ENCODE data around the gene CHRM2.

Gene CHRM2

GRCh38 chr7:136910771-136911170 lies 42.3 kb downstream of the CHRM2 start:
- Histone ChIP-seq H3K27me3 (ENCODE audit: control insufficient read depth, insufficient read depth, low read length) (no peaks in the 10 kb centered on the region), H3K36me3 (ENCODE audit: control insufficient read depth, insufficient read depth, low read length) (no peaks in the 10 kb centered on the region), H3K27ac (ENCODE audit: low read depth, low read length) (no peak overlapping the region), H3K4me3 (ENCODE audit: low read length) (no peak overlapping the region), H3K9ac (ENCODE audit: low read length) (no peak overlapping the region), H3K4me1 (ENCODE audit: control insufficient read depth, insufficient read depth, low read length) (no peaks in the 10 kb centered on the region)

GRCh38 chr7:136911344-136911743 lies 42.9 kb downstream of the CHRM2 start:
- no peak overlapping the region for H3K4me3 ChIP-seq (ENCODE audit: low read length)
- no peaks in the 10 kb centered on the region for H3K4me1 ChIP-seq (ENCODE audit: control insufficient read depth, insufficient read depth, low read length)
- H3K36me3 ChIP-seq (ENCODE audit: control insufficient read depth, insufficient read depth, low read length), result no peaks in the 10 kb centered on the region
- H3K9ac ChIP-seq (ENCODE audit: low read length), result no peak overlapping the region
- H3K27ac ChIP-seq (ENCODE audit: low read depth, low read length), result no peak overlapping the region
- no peaks in the 10 kb centered on the region for H3K27me3 ChIP-seq (ENCODE audit: control insufficient read depth, insufficient read depth, low read length)

- H3K4me3 ChIP-seq (ENCODE audit: low read length), result no peak overlapping the region
Observed at GRCh38 chr7:136912339-136912738, 43.9 kb downstream of the CHRM2 start.

GRCh38 chr7:136914016-136914415 lies 45.6 kb downstream of the CHRM2 start:
- H3K27ac ChIP-seq (ENCODE audit: low read depth, low read length), result no peak overlapping the region
- no peaks in the 10 kb centered on the region for H3K36me3 ChIP-seq (ENCODE audit: control insufficient read depth, insufficient read depth, low read length)
- H3K27me3 ChIP-seq (ENCODE audit: control insufficient read depth, insufficient read depth, low read length), result no peaks in the 10 kb centered on the region
- H3K9ac ChIP-seq (ENCODE audit: low read length), result no peak overlapping the region
- no peak overlapping the region for H3K4me3 ChIP-seq (ENCODE audit: low read length)
- H3K4me1 ChIP-seq (ENCODE audit: control insufficient read depth, insufficient read depth, low read length), result no peaks in the 10 kb centered on the region

More at GRCh38 chr7:136912339-136912738, 43.9 kb downstream of the CHRM2 start:
- Histone ChIP-seq H3K36me3 (ENCODE audit: control insufficient read depth, insufficient read depth, low read length) (no peaks in the 10 kb centered on the region), H3K4me1 (ENCODE audit: control insufficient read depth, insufficient read depth, low read length) (no peaks in the 10 kb centered on the region), H3K27ac (ENCODE audit: low read depth, low read length) (no peak overlapping the region), H3K27me3 (ENCODE audit: control insufficient read depth, insufficient read depth, low read length) (no peaks in the 10 kb centered on the region), H3K9ac (ENCODE audit: low read length) (no peak overlapping the region)

GRCh38 chr7:136919820-136920219 lies 51.4 kb downstream of the CHRM2 start:
- H3K4me3 ChIP-seq (ENCODE audit: low read length), result no peak overlapping the region
- no peaks in the 10 kb centered on the region for H3K27me3 ChIP-seq (ENCODE audit: control insufficient read depth, insufficient read depth, low read length)
- H3K27ac ChIP-seq (ENCODE audit: low read depth, low read length), result no peak overlapping the region
- H3K9ac ChIP-seq (ENCODE audit: low read length), result no peak overlapping the region
- no peaks in the 10 kb centered on the region for H3K36me3 ChIP-seq (ENCODE audit: control insufficient read depth, insufficient read depth, low read length)
- H3K4me1 ChIP-seq (ENCODE audit: control insufficient read depth, insufficient read depth, low read length), result peaks cover 3% of the 10 kb centered on the region

- Histone ChIP-seq H3K4me1 (ENCODE audit: control insufficient read depth, insufficient read depth, low read length) (peaks cover 3% of the 10 kb centered on the region), H3K9ac (ENCODE audit: low read length) (no peak overlapping the region), H3K4me3 (ENCODE audit: low read length) (no peak overlapping the region), H3K27ac (ENCODE audit: low read depth, low read length) (no peak overlapping the region), H3K27me3 (ENCODE audit: control insufficient read depth, insufficient read depth, low read length) (no peaks in the 10 kb centered on the region), H3K36me3 (ENCODE audit: control insufficient read depth, insufficient read depth, low read length) (no peaks in the 10 kb centered on the region)
Observed at GRCh38 chr7:136923111-136923667, 54.7 kb downstream of the CHRM2 start.

- no peaks in the 10 kb centered on the region for H3K27me3 ChIP-seq (ENCODE audit: control insufficient read depth, insufficient read depth, low read length)
- no peak overlapping the region for H3K27ac ChIP-seq (ENCODE audit: low read depth, low read length)
- no peaks in the 10 kb centered on the region for H3K36me3 ChIP-seq (ENCODE audit: control insufficient read depth, insufficient read depth, low read length)
- peaks cover 3% of the 10 kb centered on the region for H3K4me1 ChIP-seq (ENCODE audit: control insufficient read depth, insufficient read depth, low read length)
- no peak overlapping the region for H3K9ac ChIP-seq (ENCODE audit: low read length)
- no peak overlapping the region for H3K4me3 ChIP-seq (ENCODE audit: low read length)
Observed at GRCh38 chr7:136925044-136925443, 56.6 kb downstream of the CHRM2 start.

- Histone ChIP-seq H3K36me3 (ENCODE audit: control insufficient read depth, insufficient read depth, low read length) (no peaks in the 10 kb centered on the region), H3K4me3 (ENCODE audit: low read length) (no peak overlapping the region), H3K9ac (ENCODE audit: low read length) (no peak overlapping the region)
Observed at GRCh38 chr7:136925556-136925955, 57.1 kb downstream of the CHRM2 start.

GRCh38 chr7:136931169-136931867 lies 62.9 kb downstream of the CHRM2 start:
- Histone ChIP-seq H3K4me1 (ENCODE audit: control insufficient read depth, insufficient read depth, low read length) (no peaks in the 10 kb centered on the region), H3K4me3 (ENCODE audit: low read length) (no peak overlapping the region), H3K36me3 (ENCODE audit: control insufficient read depth, insufficient read depth, low read length) (no peaks in the 10 kb centered on the region), H3K27ac (ENCODE audit: low read depth, low read length) (no peak overlapping the region), H3K27me3 (ENCODE audit: control insufficient read depth, insufficient read depth, low read length) (no peaks in the 10 kb centered on the region), H3K9ac (ENCODE audit: low read length) (no peak overlapping the region)

More at GRCh38 chr7:136925556-136925955, 57.1 kb downstream of the CHRM2 start:
- H3K27me3 ChIP-seq (ENCODE audit: control insufficient read depth, insufficient read depth, low read length), result no peaks in the 10 kb centered on the region
- H3K27ac ChIP-seq (ENCODE audit: low read depth, low read length), result no peak overlapping the region
- H3K4me1 ChIP-seq (ENCODE audit: control insufficient read depth, insufficient read depth, low read length), result peaks cover 3% of the 10 kb centered on the region

- Histone ChIP-seq H3K27ac (ENCODE audit: low read depth, low read length) (no peak overlapping the region), H3K4me1 (ENCODE audit: control insufficient read depth, insufficient read depth, low read length) (peaks cover 7% of the 10 kb centered on the region), H3K9ac (ENCODE audit: low read length) (no peak overlapping the region), H3K27me3 (ENCODE audit: control insufficient read depth, insufficient read depth, low read length) (no peaks in the 10 kb centered on the region), H3K4me3 (ENCODE audit: low read length) (no peak overlapping the region), H3K36me3 (ENCODE audit: control insufficient read depth, insufficient read depth, low read length) (no peaks in the 10 kb centered on the region)
Observed at GRCh38 chr7:136937436-136937835, 69.0 kb downstream of the CHRM2 start.

GRCh38 chr7:136938476-136938875 lies 70.0 kb downstream of the CHRM2 start:
- no peaks in the 10 kb centered on the region for H3K36me3 ChIP-seq (ENCODE audit: control insufficient read depth, insufficient read depth, low read length)
- no peaks in the 10 kb centered on the region for H3K27me3 ChIP-seq (ENCODE audit: control insufficient read depth, insufficient read depth, low read length)
- no peak overlapping the region for H3K27ac ChIP-seq (ENCODE audit: low read depth, low read length)
- H3K9ac ChIP-seq (ENCODE audit: low read length), result no peak overlapping the region
- peaks cover 7% of the 10 kb centered on the region for H3K4me1 ChIP-seq (ENCODE audit: control insufficient read depth, insufficient read depth, low read length)
- H3K4me3 ChIP-seq (ENCODE audit: low read length), result no peak overlapping the region

- Histone ChIP-seq H3K36me3 (ENCODE audit: control insufficient read depth, insufficient read depth, low read length) (no peaks in the 10 kb centered on the region), H3K27ac (ENCODE audit: low read depth, low read length) (peak overlapping the region; percentile 3), H3K9ac (ENCODE audit: low read length) (no peak overlapping the region), H3K27me3 (ENCODE audit: control insufficient read depth, insufficient read depth, low read length) (no peaks in the 10 kb centered on the region), H3K4me3 (ENCODE audit: low read length) (no peak overlapping the region), H3K4me1 (ENCODE audit: control insufficient read depth, insufficient read depth, low read length) (peaks cover 7% of the 10 kb centered on the region)
Observed at GRCh38 chr7:136940122-136940521, 71.7 kb downstream of the CHRM2 start.

GRCh38 chr7:136940917-136941316 lies 72.5 kb downstream of the CHRM2 start:
- Histone ChIP-seq H3K27ac (ENCODE audit: low read depth, low read length) (peak overlapping the region; percentile 27), H3K36me3 (ENCODE audit: control insufficient read depth, insufficient read depth, low read length) (no peaks in the 10 kb centered on the region), H3K27me3 (ENCODE audit: control insufficient read depth, insufficient read depth, low read length) (no peaks in the 10 kb centered on the region), H3K9ac (ENCODE audit: low read length) (no peak overlapping the region), H3K4me3 (ENCODE audit: low read length) (no peak overlapping the region), H3K4me1 (ENCODE audit: control insufficient read depth, insufficient read depth, low read length) (peaks cover 7% of the 10 kb centered on the region)

All from rectal smooth muscle tissue (tissue), 1 donor.